Measurements from ENCODE around the gene LTA4H. TPM values are rescaled to one million over a fixed set of nuclear protein-coding genes. Genes with fewer than 3 reads are reported as not detected.
A peak's percentile ranks its signal among the peaks of the same experiment; 100 is the strongest.

LTA4H gene
- total RNA-seq, 1 experiment from 2014 or later, result 51.8 TPM

- DNase-seq (ENCODE audit: low spot score), result no peak
- intact Hi-C loops (cut with micrococcal nuclease; ENCODE audit: unreplicated experiment), result loop anchor here (5.0 to 10.0 kb wide), 2 partner anchors 45 to 377 kb away; no protein-coding TSS in a partner anchor
- Histone ChIP-seq H3K4me3 (ENCODE audit: low read depth, low read length, poor library complexity, severe bottlenecking) (no peak overlapping the region), H3K27ac (ENCODE audit: low read depth, low read length, poor library complexity, severe bottlenecking) (no peak overlapping the region), H3K27me3 (replicated peaks; ENCODE audit: insufficient read depth, low read depth, low read length, poor library complexity) (no peaks in the 10 kb centered on the region), H3K4me1 (ENCODE audit: insufficient read depth, low read length, poor library complexity, severe bottlenecking) (no peaks in the 10 kb centered on the region), H3K9me3 (ENCODE audit: low read depth, low read length, poor library complexity, severe bottlenecking) (no peaks in the 10 kb centered on the region), H3K36me3 (ENCODE audit: insufficient read depth, low read length, poor library complexity, severe bottlenecking) (no peaks in the 10 kb centered on the region)
- BruUV-seq (replicated peaks), result no TSS peak
- ChIA-PET CTCF (no interaction called here), POLR2A (ENCODE audit: low non-redundant PET) (no interaction called here)
- no peak for TF ChIP-seq CTCF (conservative IDR thresholded peaks at IDR 0.05; ENCODE audit: low read depth, low read length)
Measured at GRCh38 chr12:95962222-95962621, 73.2 kb downstream of the LTA4H start.

GRCh38 chr12:95960241-95960640, 75.1 kb downstream of the LTA4H start:
- H3K9me3 ChIP-seq (ENCODE audit: low read depth, low read length, poor library complexity, severe bottlenecking), result no peaks in the 10 kb centered on the region
- no peak overlapping the region for H3K27ac ChIP-seq (ENCODE audit: low read depth, low read length, poor library complexity, severe bottlenecking)
- intact Hi-C loops (cut with micrococcal nuclease; ENCODE audit: unreplicated experiment), result loop anchor here (5.0 to 10.0 kb wide), 2 partner anchors 43 to 375 kb away; no protein-coding TSS in a partner anchor
- TF ChIP-seq EZH2 (IDR thresholded peaks at IDR 0.05; ENCODE audit: borderline replicate concordance, low read depth, low read length, poor library complexity, severe bottlenecking), result no peak
- no peak for TF ChIP-seq CTCF (conservative IDR thresholded peaks at IDR 0.05; ENCODE audit: low read depth, low read length)
- BruUV-seq (replicated peaks), result no TSS peak
- CTCF ChIA-PET, result no interaction called here
- no peaks in the 10 kb centered on the region for H3K27me3 ChIP-seq (replicated peaks; ENCODE audit: insufficient read depth, low read depth, low read length, poor library complexity)
- DNase-seq (ENCODE audit: low spot score), result no peak
- no peak overlapping the region for H3K4me3 ChIP-seq (ENCODE audit: low read depth, low read length, poor library complexity, severe bottlenecking)
- POLR2A ChIA-PET (ENCODE audit: low non-redundant PET), result no interaction called here
- no peaks in the 10 kb centered on the region for H3K36me3 ChIP-seq (ENCODE audit: insufficient read depth, low read length, poor library complexity, severe bottlenecking)
- H3K4me1 ChIP-seq (ENCODE audit: insufficient read depth, low read length, poor library complexity, severe bottlenecking), result no peaks in the 10 kb centered on the region

- ChIA-PET POLR2A (ENCODE audit: low non-redundant PET) (no interaction called here), CTCF (interaction anchor here (0.6 to 1.4 kb wide), 3 partner anchors 39 to 842 kb away, joined by 3 to 10 read pairs (median 3); no protein-coding TSS in a partner anchor)
- no peaks in the 10 kb centered on the region for H3K36me3 ChIP-seq (ENCODE audit: insufficient read depth, low read length, poor library complexity, severe bottlenecking)
- no TSS peak for BruUV-seq (replicated peaks)
- H3K9me3 ChIP-seq (ENCODE audit: low read depth, low read length, poor library complexity, severe bottlenecking), result no peaks in the 10 kb centered on the region
- peak; percentile 52 for TF ChIP-seq CTCF (conservative IDR thresholded peaks at IDR 0.05; ENCODE audit: low read depth, low read length)
- no peak for TF ChIP-seq EZH2 (IDR thresholded peaks at IDR 0.05; ENCODE audit: borderline replicate concordance, low read depth, low read length, poor library complexity, severe bottlenecking)
- DNase-seq (ENCODE audit: low spot score), result peak; percentile 62
- H3K27ac ChIP-seq (ENCODE audit: low read depth, low read length, poor library complexity, severe bottlenecking), result no peak overlapping the region
- no peaks in the 10 kb centered on the region for H3K27me3 ChIP-seq (replicated peaks; ENCODE audit: insufficient read depth, low read depth, low read length, poor library complexity)
- H3K4me3 ChIP-seq (ENCODE audit: low read depth, low read length, poor library complexity, severe bottlenecking), result no peak overlapping the region
- intact Hi-C loops (cut with micrococcal nuclease; ENCODE audit: unreplicated experiment), result no loop called here
- no peaks in the 10 kb centered on the region for H3K4me1 ChIP-seq (ENCODE audit: insufficient read depth, low read length, poor library complexity, severe bottlenecking)
Measured at GRCh38 chr12:95959107-95959506, 76.3 kb downstream of the LTA4H start.

All from A673 (cell line).